GM23338 (cell line): Measurements from ENCODE around the gene MAPK7. TPM values are rescaled to one million over a fixed set of nuclear protein-coding genes. Genes with fewer than 3 reads are reported as not detected.

Experiments used
- ATAC-seq: fragments of 200-7000 bp; cut with Tn5 transposase; 3 replicates; pipeline ENCODE4 v1.9.1; 2020
- DNase-seq: peaks from one replicate; pipeline ENCODE4 v3.0.0-alpha.2; 2015; ENCODE audit warnings: low spot score
- H2AFZ ChIP-seq: fragments of 200-600 bp; sonication (generic); 2 replicates; pipeline ENCODE4 v1.8.0; 2016; ENCODE audit warnings: antibody characterized with exemption, mild to moderate bottlenecking, moderate library complexity
- H3F3A ChIP-seq: fragments of 200-600 bp; sonication (generic); replicated peaks from 2 replicates; pipeline ENCODE4 v1.8.0; 2017; ENCODE audit warnings: antibody characterized with exemption, mixed run types, low read depth
- H3K27ac ChIP-seq: fragments of 200-600 bp; sonication (generic); 2 replicates; pipeline ENCODE4 v1.6.1; 2016; ENCODE audit warnings: low read depth
- H3K27me3 ChIP-seq: fragments of 200-600 bp; sonication (generic); 2 replicates; pipeline ENCODE4 v1.8.0; 2016; ENCODE audit warnings: mild to moderate bottlenecking, mixed run types, moderate library complexity; ENCODE audit not compliant: insufficient read depth
- H3K36me3 ChIP-seq: fragments of 200-600 bp; sonication (generic); 2 replicates; pipeline ENCODE4 v1.8.0; 2016; ENCODE audit warnings: mild to moderate bottlenecking; ENCODE audit not compliant: insufficient read depth
- H3K4me1 ChIP-seq: fragments of 200-600 bp; sonication (generic); 2 replicates; pipeline ENCODE4 v1.8.0; 2016; ENCODE audit warnings: mild to moderate bottlenecking, moderate library complexity; ENCODE audit not compliant: insufficient read depth
- H3K4me2 ChIP-seq: fragments of 200-600 bp; sonication (generic); 2 replicates; pipeline ENCODE4 v1.7.1; 2017; ENCODE audit warnings: mixed run types
- H3K4me3 ChIP-seq: fragments of 200-600 bp; sonication (generic); 2 replicates; pipeline ENCODE4 v1.6.1; 2016; ENCODE audit warnings: mixed run types
- H3K79me2 ChIP-seq: fragments of 200-600 bp; sonication (generic); replicated peaks from 2 replicates; pipeline ENCODE4 v1.8.0; 2017; ENCODE audit warnings: mild to moderate bottlenecking; ENCODE audit not compliant: insufficient read depth
- H3K9me2 ChIP-seq: fragments of 200-600 bp; sonication (generic); 2 replicates; pipeline ENCODE4 v1.8.0; 2017; ENCODE audit not compliant: insufficient read depth
- H4K20me1 ChIP-seq: fragments of 200-600 bp; sonication (generic); replicated peaks from 2 replicates; pipeline ENCODE4 v1.8.0; 2017; ENCODE audit warnings: mild to moderate bottlenecking; ENCODE audit not compliant: insufficient read depth
- H3K27ac Mint-ChIP-seq: 2 replicates; pipeline ENCODE4 v1.8.0; 2020; ENCODE audit warnings: inconsistent platforms, mild to moderate bottlenecking, moderate library complexity, mixed read lengths
- H3K27me3 Mint-ChIP-seq: 3 replicates; pipeline ENCODE4 v1.8.0; 2022; ENCODE audit warnings: low read depth, mild to moderate bottlenecking, moderate library complexity, mixed read lengths, inconsistent platforms; ENCODE audit not compliant: insufficient read depth, poor library complexity
- H3K36me3 Mint-ChIP-seq: 3 replicates; pipeline ENCODE4 v1.8.0; 2021; ENCODE audit warnings: low read depth, mild to moderate bottlenecking, inconsistent platforms, moderate library complexity, mixed read lengths
- H3K4me1 Mint-ChIP-seq: 3 replicates; pipeline ENCODE4 v1.8.0; 2020; ENCODE audit warnings: mild to moderate bottlenecking, inconsistent platforms, mixed read lengths
- H3K4me3 Mint-ChIP-seq: 3 replicates; pipeline ENCODE4 v1.8.0; 2021; ENCODE audit warnings: moderate library complexity, mild to moderate bottlenecking, inconsistent platforms, mixed read lengths
- H3K9me3 Mint-ChIP-seq: 3 replicates; pipeline ENCODE4 v1.8.0; 2020; ENCODE audit warnings: moderate library complexity, mild to moderate bottlenecking, inconsistent platforms, mixed read lengths
- CREB1 ChIP-seq: fragments of 250-450 bp; sonication (Bioruptor Pico); IDR thresholded peaks from 2 replicates; pipeline ENCODE4 v1.5.0; 2020; ENCODE audit warnings: low read depth, mild to moderate bottlenecking, moderate library complexity
- ETS1 ChIP-seq: IDR thresholded peaks from 2 replicates; pipeline ENCODE4 v1.6.1; 2016; ENCODE audit warnings: antibody characterized with exemption
- EZH2 ChIP-seq: fragments of 200-600 bp; sonication (generic); IDR thresholded peaks from one replicate; pipeline ENCODE4 v1.8.0; 2017; ENCODE audit warnings: antibody characterized with exemption, mild to moderate bottlenecking, low read depth; ENCODE audit not compliant: unreplicated experiment
- EZH2phosphoT487 ChIP-seq: fragments of 200-600 bp; sonication (generic); IDR thresholded peaks from one replicate; pipeline ENCODE4 v1.8.1; 2018; ENCODE audit warnings: antibody characterized with exemption; ENCODE audit not compliant: unreplicated experiment
- JUNB ChIP-seq: IDR thresholded peaks from one replicate; pipeline ENCODE4 v1.6.1; 2016; ENCODE audit warnings: antibody characterized with exemption; ENCODE audit not compliant: unreplicated experiment
- NANOG ChIP-seq: IDR thresholded peaks from 2 replicates; pipeline ENCODE4 v1.6.1; 2016; ENCODE audit warnings: antibody characterized with exemption, borderline replicate concordance
- POLR2AphosphoS5 ChIP-seq: IDR thresholded peaks from 2 replicates; pipeline ENCODE4 v1.6.1; 2016; ENCODE audit warnings: antibody characterized with exemption, low read depth
- REST ChIP-seq: IDR thresholded peaks from one replicate; pipeline ENCODE4 v1.6.1; 2018; ENCODE audit warnings: antibody characterized with exemption; ENCODE audit not compliant: unreplicated experiment
- STAT1 ChIP-seq: IDR thresholded peaks from one replicate; pipeline ENCODE4 v1.6.1; 2016; ENCODE audit warnings: antibody characterized with exemption; ENCODE audit not compliant: unreplicated experiment
- ZNF114 ChIP-seq: fragments of 250-450 bp; sonication (Bioruptor Pico); IDR thresholded peaks from 2 replicates; pipeline ENCODE4 v1.5.0; 2020; ENCODE audit warnings: mild to moderate bottlenecking, moderate library complexity
- ZNF331 ChIP-seq: fragments of 250-450 bp; sonication (Bioruptor Pico); IDR thresholded peaks from 2 replicates; pipeline ENCODE4 v1.5.0; 2020; ENCODE audit warnings: low read depth, mild to moderate bottlenecking, moderate library complexity
- polyA plus RNA-seq: library from polyadenylated mRNA; unstranded; fragments of >200 nt; fragmentation: Nextera tagmentation; extraction: Ambion mirVana; gene quantifications from 2 replicates; pipeline ENCODE4 v1.2.1, GENCODE V29; 2016
- total RNA-seq: library from RNA; depleted of rRNA; stranded (reverse); fragments of >200 nt; shearing (Covaris generic); gene quantifications from 2 replicates; pipeline ENCODE4 v1.2.3, GENCODE V29; 2014
- TF ChIP-seq, protein P1 (sequence below), 2 experiments: fragments of 200-600 bp in 1 of 2; sonication (generic) in 1 of 2; conservative IDR thresholded peaks; 2 replicates each; pipeline versions ENCODE4 v1.5.1 to v1.6.1; 2016 to 2017; ENCODE audit warnings: antibody characterized with exemption in 2 of 2, low read depth in 2 of 2, mild to moderate bottlenecking in 2 of 2, moderate library complexity in 1 of 2
- TF ChIP-seq, protein P2 (sequence below): fragments of 250-450 bp; sonication (Bioruptor Pico); IDR thresholded peaks from 2 replicates; pipeline ENCODE4 v1.5.0; 2020; ENCODE audit warnings: mild to moderate bottlenecking, moderate library complexity

MAPK7 gene
- total and polyA plus RNA-seq, 2 experiments from 2014 or later, result 15.5 to 53.1 TPM

GRCh38 chr17:19412984-19413383 lies 34.7 kb downstream of the MAPK7 start:
- H3K27ac Mint-ChIP-seq, result no peak overlapping the region
- H3K9me3 Mint-ChIP-seq, result no peaks in the 10 kb centered on the region
- Histone ChIP-seq H3K79me2 (no peaks in the 10 kb centered on the region), H3K9me2 (no peaks in the 10 kb centered on the region), H3K4me1 (peaks cover 15% of the 10 kb centered on the region), H3K4me3 (no peak overlapping the region), H3K27ac (no peak overlapping the region), H3K4me2 (no peak overlapping the region), H2AFZ (no peak overlapping the region), H3K27me3 (no peaks in the 10 kb centered on the region), H3F3A (no peaks in the 10 kb centered on the region), H4K20me1 (no peaks in the 10 kb centered on the region), H3K36me3 (no peaks in the 10 kb centered on the region)
- ATAC-seq (no peak), DNase-seq (no peak)
- no peaks in the 10 kb centered on the region; the same call in 2 of the 3 replicates for H3K36me3 Mint-ChIP-seq
- H3K4me1 Mint-ChIP-seq, result peaks cover 17% of the 10 kb centered on the region
- peaks cover 16% of the 10 kb centered on the region for H3K27me3 Mint-ChIP-seq
- no peak overlapping the region for H3K4me3 Mint-ChIP-seq
- no peak for TF ChIP-seq EZH2
- no peak for TF ChIP-seq NANOG
- no peak for TF ChIP-seq ZNF114
- no peak for TF ChIP-seq ETS1
- no peak for TF ChIP-seq CREB1 (CRISPR knock-in tag)
- TF ChIP-seq JUNB, result no peak
- TF ChIP-seq POLR2AphosphoS5, result no peak
- TF ChIP-seq, protein P1, sequence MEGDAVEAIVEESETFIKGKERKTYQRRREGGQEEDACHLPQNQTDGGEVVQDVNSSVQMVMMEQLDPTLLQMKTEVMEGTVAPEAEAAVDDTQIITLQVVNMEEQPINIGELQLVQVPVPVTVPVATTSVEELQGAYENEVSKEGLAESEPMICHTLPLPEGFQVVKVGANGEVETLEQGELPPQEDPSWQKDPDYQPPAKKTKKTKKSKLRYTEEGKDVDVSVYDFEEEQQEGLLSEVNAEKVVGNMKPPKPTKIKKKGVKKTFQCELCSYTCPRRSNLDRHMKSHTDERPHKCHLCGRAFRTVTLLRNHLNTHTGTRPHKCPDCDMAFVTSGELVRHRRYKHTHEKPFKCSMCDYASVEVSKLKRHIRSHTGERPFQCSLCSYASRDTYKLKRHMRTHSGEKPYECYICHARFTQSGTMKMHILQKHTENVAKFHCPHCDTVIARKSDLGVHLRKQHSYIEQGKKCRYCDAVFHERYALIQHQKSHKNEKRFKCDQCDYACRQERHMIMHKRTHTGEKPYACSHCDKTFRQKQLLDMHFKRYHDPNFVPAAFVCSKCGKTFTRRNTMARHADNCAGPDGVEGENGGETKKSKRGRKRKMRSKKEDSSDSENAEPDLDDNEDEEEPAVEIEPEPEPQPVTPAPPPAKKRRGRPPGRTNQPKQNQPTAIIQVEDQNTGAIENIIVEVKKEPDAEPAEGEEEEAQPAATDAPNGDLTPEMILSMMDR (conservative IDR thresholded peaks at IDR 0.05; ENCODE audit: low read depth in 2 of 2), result no peak
- no peak for TF ChIP-seq REST
- no peak for TF ChIP-seq EZH2phosphoT487
- TF ChIP-seq, protein P2, sequence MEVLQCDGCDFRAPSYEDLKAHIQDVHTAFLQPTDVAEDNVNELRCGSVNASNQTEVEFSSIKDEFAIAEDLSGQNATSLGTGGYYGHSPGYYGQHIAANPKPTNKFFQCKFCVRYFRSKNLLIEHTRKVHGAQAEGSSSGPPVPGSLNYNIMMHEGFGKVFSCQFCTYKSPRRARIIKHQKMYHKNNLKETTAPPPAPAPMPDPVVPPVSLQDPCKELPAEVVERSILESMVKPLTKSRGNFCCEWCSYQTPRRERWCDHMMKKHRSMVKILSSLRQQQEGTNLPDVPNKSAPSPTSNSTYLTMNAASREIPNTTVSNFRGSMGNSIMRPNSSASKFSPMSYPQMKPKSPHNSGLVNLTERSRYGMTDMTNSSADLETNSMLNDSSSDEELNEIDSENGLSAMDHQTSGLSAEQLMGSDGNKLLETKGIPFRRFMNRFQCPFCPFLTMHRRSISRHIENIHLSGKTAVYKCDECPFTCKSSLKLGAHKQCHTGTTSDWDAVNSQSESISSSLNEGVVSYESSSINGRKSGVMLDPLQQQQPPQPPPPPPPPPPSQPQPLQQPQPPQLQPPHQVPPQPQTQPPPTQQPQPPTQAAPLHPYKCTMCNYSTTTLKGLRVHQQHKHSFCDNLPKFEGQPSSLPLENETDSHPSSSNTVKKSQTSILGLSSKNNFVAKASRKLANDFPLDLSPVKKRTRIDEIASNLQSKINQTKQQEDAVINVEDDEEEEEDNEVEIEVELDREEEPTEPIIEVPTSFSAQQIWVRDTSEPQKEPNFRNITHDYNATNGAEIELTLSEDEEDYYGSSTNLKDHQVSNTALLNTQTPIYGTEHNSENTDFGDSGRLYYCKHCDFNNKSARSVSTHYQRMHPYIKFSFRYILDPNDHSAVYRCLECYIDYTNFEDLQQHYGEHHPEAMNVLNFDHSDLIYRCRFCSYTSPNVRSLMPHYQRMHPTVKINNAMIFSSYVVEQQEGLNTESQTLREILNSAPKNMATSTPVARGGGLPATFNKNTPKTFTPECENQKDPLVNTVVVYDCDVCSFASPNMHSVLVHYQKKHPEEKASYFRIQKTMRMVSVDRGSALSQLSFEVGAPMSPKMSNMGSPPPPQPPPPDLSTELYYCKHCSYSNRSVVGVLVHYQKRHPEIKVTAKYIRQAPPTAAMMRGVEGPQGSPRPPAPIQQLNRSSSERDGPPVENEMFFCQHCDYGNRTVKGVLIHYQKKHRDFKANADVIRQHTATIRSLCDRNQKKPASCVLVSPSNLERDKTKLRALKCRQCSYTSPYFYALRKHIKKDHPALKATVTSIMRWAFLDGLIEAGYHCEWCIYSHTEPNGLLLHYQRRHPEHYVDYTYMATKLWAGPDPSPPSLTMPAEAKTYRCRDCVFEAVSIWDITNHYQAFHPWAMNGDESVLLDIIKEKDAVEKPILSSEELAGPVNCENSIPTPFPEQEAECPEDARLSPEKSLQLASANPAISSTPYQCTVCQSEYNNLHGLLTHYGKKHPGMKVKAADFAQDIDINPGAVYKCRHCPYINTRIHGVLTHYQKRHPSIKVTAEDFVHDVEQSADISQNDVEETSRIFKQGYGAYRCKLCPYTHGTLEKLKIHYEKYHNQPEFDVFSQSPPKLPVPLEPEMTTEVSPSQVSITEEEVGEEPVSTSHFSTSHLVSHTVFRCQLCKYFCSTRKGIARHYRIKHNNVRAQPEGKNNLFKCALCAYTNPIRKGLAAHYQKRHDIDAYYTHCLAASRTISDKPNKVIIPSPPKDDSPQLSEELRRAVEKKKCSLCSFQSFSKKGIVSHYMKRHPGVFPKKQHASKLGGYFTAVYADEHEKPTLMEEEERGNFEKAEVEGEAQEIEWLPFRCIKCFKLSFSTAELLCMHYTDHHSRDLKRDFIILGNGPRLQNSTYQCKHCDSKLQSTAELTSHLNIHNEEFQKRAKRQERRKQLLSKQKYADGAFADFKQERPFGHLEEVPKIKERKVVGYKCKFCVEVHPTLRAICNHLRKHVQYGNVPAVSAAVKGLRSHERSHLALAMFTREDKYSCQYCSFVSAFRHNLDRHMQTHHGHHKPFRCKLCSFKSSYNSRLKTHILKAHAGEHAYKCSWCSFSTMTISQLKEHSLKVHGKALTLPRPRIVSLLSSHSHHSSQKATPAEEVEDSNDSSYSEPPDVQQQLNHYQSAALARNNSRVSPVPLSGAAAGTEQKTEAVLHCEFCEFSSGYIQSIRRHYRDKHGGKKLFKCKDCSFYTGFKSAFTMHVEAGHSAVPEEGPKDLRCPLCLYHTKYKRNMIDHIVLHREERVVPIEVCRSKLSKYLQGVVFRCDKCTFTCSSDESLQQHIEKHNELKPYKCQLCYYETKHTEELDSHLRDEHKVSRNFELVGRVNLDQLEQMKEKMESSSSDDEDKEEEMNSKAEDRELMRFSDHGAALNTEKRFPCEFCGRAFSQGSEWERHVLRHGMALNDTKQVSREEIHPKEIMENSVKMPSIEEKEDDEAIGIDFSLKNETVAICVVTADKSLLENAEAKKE (CRISPR knock-in tag), result no peak
- TF ChIP-seq STAT1, result no peak
- TF ChIP-seq ZNF331 (CRISPR knock-in tag), result no peak
